Stimulated activated CD4-positive, alpha-beta T cell treated with anti-CD3 and anti-CD28 coated beads, Interleukin-15, amount 100 ng/mL, for 48 hours (primary cell): ENCODE data around the gene RAB44.

Source experiments
- DNase-seq, 2 donors: peaks; one replicate each; pipeline ENCODE4 v3.0.0-alpha.2; 2020; ENCODE audit warnings: low read depth in 2 of 2

The RAB44 gene

GRCh38 chr6:36729161-36729524 is 31.5 kb downstream of the RAB44 start:
- no peak for DNase-seq

GRCh38 chr6:36730424-36731380 is 33.1 kb downstream of the RAB44 start:
- no peak for DNase-seq

GRCh38 chr6:36731622-36732310 is 34.1 kb downstream of the RAB44 start:
- no peak for DNase-seq

- DNase-seq: no peak
Observed at GRCh38 chr6:36733300-36733699, 35.7 kb downstream of the RAB44 start.

GRCh38 chr6:36734486-36735060 is 36.9 kb downstream of the RAB44 start:
- DNase-seq: no peak

- peak; percentile 24 to 35 for DNase-seq
Observed at GRCh38 chr6:36735110-36736071, 37.8 kb downstream of the RAB44 start.

- DNase-seq: no peak
Observed at GRCh38 chr6:36737043-36737785, 39.6 kb downstream of the RAB44 start.

GRCh38 chr6:36738108-36738507 is 40.5 kb downstream of the RAB44 start:
- no peak for DNase-seq

- no peak for DNase-seq
Observed at GRCh38 chr6:36739947-36740817, 42.6 kb downstream of the RAB44 start.

- no peak for DNase-seq
Observed at GRCh38 chr6:36740818-36741179, 43.2 kb downstream of the RAB44 start.

- DNase-seq: no peak
Observed at GRCh38 chr6:36742146-36742545, 44.5 kb downstream of the RAB44 start.

- no peak for DNase-seq
Observed at GRCh38 chr6:36743032-36743431, 45.4 kb downstream of the RAB44 start.

GRCh38 chr6:36743538-36744303 is 46.1 kb downstream of the RAB44 start:
- DNase-seq: no peak

GRCh38 chr6:36744304-36744673 is 46.7 kb downstream of the RAB44 start:
- DNase-seq: no peak

GRCh38 chr6:36745283-36745682 is 47.7 kb downstream of the RAB44 start:
- no peak for DNase-seq

- no peak for DNase-seq
Observed at GRCh38 chr6:36745836-36746235, 48.2 kb downstream of the RAB44 start.

- no peak for DNase-seq
Observed at GRCh38 chr6:36746251-36746650, 48.6 kb downstream of the RAB44 start.

GRCh38 chr6:36749829-36750489 is 52.3 kb downstream of the RAB44 start:
- no peak for DNase-seq

GRCh38 chr6:36751091-36751490 is 53.5 kb downstream of the RAB44 start:
- no peak for DNase-seq
